Hematopoietic multipotent progenitor cell treated with erythropoietin and hydrocortisone succinate and interleukin-3 and kit ligand, for 8 days (in vitro differentiated cells): Measurements from ENCODE around the gene P4HB.
"Not testable (repeated sequence)": the region's sequence is repeated elsewhere in the genome, so short reads cannot be mapped to it uniquely, and the experiment has no call there.

ENCODE experiments used
- DNase-seq: peaks from one replicate; pipeline ENCODE4 v3.0.0-alpha.2; 2015

The P4HB gene

DNA sequence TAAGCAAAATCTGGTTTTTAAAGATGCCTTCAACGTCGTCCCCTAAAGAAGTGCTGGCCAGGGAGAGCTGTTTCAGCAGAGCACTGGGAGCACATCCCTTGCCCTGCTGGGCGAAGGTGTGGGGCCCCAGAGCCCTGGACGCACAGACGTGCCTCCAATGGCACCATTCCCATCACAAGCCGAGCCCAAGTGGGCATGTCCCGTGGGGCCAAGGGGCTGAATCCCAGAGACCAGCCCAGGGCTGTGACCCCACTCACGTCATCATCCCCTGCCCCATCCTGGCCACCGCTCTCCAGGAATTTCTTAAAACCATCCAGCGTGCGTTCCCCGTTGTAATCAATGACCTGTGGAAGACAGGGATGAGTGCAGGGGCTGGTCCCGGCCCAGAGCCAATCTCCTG lies 15.4 kb downstream of the P4HB start:
- no peak for DNase-seq

DNA sequence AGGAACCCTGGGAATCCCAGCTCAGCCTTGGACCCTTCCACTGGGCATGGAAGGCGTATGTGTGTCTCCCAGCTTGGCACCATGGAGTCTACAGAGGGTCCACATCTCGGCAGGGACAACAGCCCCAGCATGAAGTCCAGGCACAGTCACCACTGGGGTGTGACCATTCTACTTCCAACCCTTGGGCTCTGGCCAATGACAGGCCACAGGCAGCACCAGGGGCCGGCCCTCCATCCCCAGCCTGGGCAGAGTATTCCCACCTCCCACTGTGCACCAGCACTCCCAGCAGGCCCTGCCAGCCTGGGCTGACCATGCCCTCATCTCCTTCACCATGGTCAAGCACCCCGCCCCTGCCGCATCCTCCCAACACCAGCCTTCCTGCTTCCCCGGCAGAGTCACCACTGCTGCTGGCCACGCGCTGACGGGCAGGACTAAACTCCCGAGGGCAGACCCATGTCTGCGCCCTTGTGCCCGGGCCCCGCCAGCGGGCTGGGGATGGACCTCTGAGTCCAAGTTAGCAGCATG lies 15.9 kb downstream of the P4HB start:
- DNase-seq = no peak

DNA sequence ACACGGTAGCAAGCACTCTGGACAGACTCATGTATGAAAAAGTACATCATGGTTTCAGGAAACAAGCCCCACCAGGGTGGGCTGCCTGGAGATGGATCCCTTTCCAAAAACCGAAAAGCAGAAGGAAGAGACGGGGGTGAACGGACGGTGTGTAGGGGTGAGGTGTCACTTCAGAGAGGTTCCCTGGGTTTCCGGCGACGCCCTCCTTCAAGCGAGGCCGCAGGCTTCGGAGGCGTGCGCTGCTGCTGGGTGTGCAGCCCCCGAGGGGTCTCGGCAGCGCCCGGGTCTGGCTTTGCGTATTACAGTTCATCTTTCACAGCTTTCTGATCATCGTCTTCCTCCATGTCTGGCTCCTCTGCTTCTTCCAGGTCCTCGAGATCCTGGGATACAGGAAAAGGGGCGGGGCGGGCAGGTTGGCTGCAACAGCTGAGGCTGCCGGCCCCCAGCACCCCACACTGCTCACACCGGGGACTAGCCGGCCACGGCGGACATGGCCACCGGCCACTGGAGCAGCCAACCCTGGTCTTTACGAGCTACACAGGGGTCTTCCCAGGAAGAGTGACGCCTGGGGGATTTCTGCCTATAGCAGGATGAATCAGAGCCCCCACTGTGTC lies 16.5 kb downstream of the P4HB start:
- DNase-seq = no peak

DNA sequence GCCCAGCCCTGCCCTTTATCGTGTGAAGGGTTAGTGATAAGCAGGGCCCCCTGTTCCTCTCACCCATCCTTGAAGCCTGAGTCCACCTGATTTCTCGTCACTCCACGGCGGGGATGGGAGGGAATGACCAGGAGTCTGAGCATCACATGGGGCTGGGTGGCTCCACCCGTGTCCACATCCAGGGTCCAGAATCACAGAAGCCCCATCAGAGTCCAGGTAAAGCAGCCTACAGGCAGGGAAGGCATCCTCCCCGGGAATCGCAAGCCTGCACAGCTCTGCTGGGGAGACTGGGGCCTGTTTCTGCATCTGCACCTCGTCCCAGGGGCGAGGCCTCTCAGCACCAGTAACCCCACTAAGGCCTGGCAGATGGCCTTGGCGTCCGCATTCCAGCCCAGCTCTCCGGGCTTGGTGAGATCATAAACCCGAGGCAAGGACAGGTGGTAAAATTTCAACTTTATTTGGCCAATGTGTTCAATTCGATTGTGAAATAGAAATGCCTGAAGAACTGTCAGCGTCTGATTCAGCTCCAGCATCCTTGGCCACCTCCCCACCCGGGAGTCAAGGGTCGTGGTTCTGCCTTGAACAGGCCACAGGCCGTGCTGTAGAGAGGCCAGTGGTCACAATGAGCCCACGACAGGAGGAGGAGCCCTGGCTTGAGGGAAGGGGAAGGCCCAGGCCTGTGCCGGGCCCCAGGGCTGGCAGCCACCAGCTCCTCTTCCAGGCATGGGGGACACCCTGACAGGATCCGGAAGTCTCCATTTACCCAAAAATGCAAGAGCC lies 17.4 kb downstream of the P4HB start:
- DNase-seq = no peak

DNA sequence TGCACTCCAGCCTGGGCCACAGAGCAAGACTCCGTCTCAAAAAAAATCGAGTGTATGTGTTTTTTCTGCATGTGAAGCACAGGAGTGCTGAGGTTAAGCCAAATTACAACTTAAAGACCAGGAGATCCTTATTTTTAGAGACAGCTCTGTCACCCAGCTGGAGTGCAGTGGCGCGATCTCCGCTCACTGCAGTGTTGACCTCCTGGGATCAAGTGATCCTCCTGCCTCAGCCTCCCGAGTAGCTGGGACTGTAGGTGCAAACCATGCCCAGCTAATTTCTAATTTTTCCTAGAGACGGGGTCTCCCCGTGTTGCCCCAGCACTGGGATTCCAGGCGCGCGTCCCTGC lies 18.0 kb downstream of the P4HB start:
- no peak for DNase-seq

DNA sequence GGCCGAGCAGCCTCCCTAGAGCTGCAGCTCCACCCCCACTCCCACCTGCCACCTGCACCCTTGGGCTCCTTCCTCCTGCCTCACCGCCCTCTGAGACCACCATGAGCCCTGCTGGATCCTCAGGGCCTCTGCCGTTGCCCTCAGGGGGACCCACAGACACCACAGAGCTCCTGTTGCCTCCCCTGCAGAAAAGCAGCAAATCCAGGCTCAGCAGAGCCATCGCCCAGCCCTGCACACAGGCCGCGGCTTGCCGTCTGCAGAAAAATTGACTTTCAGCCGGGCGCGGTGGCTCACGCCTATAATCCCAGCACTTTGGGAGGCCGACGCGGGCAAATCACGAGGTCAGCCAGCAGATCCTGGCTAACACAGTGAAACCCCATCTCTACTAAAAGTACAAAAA lies 18.5 kb downstream of the P4HB start:
- DNase-seq = no peak

DNA sequence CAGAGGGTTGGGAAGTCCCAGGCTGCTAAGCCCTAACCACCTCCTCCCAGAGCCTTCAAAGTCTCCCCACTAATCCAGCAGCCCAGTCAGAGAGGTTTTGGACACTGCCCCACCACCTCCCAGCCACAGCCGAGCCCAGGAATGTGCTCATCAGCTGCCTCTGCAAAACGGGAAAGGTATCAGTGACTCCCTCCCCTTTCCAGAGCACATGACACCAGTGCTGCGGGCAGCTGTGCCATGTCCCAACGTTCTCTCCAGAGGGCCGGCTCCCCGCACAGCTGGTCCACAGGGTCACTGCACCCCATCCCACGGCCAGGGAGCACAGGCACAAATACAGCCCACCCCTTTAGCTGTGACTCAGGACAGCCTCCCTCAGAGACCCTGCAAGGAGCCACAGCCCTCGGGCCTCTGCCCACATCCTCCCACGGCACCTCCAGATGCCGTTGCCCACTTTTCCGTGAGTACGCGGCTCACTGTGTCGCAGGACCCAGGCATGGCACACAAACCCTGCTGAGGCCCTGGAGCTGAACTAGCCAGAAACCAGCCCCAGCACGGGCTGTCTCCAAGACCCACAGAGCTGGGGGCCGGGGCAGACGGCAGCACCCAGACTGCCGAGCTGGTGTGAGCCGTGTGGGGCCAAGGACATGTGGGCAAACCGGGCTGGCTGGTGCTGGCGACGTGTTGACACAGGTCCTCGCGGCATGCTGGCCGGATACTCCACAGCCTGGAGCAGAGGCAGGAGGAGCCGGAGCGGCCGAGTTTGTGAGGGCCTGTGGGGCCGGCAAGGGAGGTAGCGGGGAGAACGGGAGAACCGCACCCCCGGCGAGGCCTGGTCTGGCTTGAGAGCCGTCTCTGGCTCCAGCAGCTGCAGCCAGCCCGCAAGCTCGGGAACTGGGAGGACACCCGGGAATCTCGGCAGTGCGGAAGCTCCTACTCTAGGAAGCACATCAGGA lies 19.2 kb downstream of the P4HB start:
- no peak for DNase-seq

DNA sequence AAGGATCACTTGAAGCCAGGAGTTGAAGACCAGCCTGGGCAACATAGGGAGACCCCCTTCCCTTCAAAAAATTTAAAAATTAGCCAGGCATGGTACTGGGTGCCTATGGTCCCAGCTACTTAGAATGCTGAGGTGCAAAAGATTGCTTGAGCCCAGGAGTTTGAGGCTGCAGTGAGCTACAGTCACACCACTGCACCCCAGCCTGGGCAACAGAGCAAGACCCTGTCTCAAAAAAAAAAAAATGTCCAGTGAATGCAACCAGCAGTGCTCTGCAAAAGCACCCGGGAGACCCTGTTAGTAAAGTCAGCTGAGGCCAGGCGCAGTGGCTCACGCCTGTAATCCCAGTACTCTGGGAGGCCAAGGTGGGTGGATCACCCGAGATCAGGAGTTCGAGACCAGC lies 20.3 kb downstream of the P4HB start:
- not testable (repeated sequence) for DNase-seq

DNA sequence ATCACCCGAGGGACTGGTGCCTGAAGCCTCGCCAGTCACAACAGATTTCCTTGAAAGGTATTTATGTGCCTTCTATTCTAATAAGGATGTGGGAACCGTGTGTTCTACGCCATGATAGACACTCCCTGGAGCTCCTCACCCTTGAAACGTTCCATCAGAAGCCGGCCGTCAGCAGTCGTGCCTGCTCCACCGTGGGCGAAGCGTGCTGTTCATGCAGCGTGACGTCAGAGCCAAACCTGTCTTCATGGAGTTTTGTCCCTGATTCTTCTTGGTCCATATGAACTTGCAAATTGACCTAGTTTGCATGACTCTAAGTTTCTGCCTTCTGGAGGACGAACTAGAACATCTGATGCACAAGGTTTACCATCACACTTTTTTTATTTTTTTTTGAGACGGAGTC lies 21.0 kb downstream of the P4HB start:
- no peak for DNase-seq

DNA sequence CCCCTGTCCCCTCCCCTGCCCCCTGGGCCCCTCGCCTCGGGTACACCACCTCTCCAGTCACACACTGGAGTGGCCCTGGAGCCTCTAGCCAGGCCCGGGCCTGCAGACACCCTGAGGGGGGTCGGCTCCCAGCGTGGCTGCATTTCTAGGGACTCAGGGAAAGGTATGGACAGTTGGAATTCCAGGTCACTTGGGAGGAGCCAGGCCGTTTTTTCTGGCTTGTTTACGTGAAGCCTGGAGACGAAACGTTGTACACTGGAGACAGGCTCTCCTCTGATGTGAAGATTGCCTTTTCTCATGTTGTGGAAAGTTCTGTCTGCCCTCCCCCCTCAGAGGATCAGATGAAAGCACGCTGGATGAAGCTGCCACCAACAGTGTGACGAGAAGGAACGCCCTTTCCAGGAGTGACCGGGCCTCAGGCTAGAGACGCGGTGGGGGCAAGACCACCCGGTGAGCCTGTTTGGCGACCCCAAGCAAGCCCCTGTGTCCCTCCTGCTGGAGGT lies 21.5 kb downstream of the P4HB start:
- no peak for DNase-seq

DNA sequence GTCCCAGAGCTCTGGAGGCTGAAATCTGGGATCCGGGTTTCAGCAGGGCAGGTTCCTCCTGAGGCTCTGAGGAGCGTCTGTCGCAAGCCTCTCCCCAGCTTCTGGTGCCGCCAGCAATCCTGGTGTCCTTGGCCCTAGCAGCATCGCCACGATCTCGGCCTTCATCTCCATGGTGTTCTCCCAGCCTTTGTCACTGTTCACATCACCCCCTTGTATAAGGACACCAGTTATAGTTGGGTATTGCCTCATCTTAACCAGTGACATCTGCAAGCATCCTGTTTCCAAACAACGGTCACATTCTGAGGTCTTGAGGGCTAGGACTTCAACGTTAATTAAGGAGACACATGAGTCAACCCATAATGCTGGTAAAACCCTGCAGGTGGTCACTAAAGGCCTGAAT lies 22.7 kb downstream of the P4HB start:
- DNase-seq = peak; percentile 44

DNA sequence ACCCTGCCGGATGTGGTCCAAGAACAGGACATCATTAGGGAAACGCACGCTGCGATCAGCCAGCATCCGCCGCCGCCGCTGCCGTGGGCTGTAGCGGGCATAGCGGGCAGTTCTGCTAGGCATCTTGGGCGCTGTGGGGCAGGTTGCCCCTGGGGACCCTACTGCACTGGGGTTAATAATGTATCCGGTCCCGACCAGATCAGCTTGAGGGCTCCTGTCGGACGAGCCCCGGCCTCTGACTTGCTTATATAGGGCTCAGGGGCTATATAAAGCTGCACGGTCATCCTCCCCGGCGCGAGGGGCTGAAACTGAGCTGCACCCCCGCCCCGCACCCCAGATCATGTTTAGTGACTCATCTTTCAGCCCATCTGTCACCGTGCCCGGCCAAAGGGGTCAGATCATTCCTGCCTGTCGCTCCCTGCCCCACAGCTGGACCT lies 25.5 kb downstream of the P4HB start, which contains the start of gene PPP1R27:
PPP1R27 (minus strand) TSS at position 220 of the 437 bp plus-strand sequence; CDS start at position 123, 97 bp downstream.
- no peak for DNase-seq

DNA sequence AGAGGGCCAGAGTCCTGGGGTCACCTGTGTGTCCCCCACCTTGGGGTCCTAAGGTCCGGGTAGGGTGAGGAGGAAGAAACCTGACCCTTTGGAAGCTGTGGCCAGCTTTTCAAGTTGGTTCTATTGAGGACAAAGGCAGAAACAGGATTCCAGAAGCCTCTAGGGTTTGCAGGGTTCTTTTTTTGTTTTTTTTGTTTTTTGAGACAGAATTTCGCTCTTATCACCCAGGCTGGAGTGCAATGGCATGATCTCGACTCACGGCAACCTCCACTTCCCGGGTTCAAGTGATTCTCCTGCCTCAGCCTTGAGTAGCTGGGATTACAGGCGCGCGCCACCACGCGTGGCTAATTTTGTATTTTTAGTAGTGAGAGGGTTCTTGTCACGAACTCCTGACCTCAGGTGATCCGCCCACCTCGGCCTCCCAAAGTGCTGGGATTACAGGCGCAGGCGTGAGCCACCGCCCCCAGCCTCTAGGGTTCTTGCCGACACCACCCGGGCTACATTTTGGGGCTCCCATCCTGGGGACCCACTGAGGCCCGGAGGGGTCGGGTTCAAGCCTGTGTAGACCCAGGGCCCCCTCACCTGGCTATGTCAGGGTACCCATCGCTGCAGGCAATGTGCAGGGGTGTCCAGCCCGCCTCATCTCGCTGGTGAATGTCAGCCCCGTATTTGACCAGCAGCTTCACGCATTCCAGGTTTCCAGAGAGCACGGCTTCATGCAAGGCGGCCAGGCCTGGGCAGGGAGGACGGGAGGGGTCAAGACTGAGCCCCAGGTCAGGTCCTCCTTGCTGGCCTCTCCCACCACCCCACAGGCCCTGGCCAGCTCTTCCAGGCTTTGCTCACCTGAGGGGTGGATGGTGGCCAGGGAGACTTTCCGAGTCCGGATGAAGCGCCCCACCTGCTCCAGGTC lies 26.2 kb downstream of the P4HB start:
- no peak for DNase-seq

DNA sequence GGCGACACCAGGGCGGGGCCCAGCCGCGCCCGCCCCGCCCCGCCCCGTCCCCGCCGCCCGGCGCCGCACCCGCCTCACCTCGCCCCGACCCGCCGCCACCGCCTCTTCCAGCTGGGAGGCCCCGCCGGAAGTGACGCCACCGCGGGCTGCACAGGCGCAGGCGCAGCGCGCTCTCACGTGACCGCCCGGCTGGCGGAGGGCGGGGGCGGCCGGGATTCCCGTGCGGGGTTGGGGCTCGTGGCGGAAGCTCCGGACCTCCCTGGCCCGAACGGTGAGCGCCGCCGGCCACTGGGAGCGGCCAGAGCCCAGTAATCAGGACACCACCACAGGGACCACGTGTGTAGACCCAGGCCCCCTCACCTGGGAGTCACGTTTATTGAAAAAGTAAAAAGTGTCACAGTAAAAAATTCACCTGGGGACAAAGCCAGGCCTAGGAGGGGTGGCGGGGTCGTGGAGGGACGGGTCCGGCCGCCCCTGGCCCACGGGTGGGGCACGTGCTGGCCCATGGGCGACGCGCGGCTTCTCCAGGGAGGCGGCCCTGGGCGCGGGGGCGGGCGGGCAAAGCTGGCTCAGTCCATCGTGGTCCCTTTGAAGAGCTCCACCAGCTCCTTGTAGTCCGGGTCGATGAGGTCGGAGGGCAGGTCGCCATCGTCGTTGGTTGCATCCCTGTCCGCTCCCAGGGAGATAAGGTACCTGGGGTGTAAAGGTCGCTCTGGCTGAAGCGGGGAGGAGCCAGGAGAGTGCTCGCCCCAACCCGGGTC lies 27.0 kb downstream of the P4HB start, which contains the start of gene MCRIP1:
MCRIP1 (minus strand) TSS at position 132 of the 761 bp plus-strand sequence. CDS start 8,785 bp downstream, outside the sequence.
- DNase-seq = peak; percentile 92

DNA sequence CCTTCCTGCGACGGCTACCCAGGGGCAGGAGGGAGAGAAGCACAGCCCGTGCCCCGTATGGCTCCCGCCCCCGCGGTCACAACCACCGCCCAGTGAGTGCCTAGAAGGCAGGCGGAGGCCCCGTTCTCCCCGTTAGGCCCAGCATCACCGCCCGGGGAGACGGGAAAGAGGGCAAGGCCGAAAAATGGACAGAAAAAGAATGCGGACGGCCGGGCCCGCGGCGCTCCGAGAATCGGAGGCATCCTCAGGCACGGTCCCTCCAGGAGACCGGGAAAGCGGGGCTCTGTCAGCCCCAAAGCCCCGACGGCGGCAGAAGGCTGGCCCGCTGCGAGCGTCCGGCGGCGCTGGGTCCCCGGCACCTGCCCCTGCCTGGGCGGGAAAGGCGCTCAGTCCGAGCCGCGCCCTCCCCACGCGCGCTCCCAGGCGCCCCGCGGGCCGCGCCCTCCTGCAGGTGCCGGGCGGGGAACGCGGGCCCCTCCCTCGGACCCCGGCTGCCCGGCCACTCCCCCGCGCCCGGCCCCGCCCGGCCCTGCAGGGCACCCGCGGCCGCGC lies 27.7 kb downstream of the P4HB start:
- DNase-seq = peak; percentile 52

DNA sequence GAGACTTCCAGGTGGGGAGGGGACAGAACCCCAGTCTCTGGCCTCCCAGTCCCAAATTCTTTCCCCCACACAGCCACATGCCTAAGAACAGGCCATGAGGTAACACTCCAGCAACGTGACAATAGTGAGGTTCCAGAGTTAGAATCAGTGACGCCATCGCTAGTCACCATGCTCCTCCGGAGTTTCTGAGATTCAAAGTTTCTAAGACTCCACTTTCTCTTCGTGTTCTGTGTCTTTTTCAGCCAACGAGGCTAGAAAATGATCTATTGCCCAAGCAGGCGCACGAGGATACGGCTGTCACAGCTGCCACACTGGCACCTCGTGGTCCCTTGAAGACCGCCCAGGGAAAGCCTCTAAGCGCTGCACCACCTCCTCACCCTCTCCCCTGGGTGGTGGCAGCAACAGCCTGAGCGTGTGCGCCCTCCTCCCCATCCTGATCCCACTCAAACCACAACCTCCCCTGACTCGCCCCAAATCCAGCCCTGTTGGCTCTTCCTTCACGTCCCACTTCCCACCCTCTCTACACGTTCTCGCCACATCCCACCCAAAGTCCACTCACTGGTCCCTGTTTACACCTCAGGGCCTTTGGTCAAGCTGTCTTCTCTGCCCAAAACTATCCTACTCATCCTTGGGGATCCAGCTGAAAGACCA lies 28.3 kb downstream of the P4HB start:
- peak; percentile 59 for DNase-seq

DNA sequence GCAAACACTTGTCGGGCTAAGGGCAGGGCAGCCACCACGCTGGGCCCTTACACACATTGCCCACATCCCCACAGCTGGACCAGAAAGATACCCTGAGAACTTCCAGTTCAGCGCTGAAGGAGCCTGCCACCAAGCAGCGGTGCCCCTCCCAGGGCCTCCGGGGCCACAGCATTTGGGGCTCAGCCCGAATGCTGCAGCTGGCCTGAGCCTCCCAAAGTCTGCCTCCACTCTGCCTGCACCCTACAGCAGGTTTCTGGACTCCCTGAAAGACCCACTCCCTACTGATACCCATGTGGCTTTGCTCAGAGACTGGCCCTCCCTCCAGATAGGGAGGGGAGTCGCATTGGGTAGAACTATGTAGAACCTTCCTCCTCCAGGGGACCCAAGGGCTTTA lies 28.8 kb downstream of the P4HB start:
- DNase-seq = peak; percentile 81

DNA sequence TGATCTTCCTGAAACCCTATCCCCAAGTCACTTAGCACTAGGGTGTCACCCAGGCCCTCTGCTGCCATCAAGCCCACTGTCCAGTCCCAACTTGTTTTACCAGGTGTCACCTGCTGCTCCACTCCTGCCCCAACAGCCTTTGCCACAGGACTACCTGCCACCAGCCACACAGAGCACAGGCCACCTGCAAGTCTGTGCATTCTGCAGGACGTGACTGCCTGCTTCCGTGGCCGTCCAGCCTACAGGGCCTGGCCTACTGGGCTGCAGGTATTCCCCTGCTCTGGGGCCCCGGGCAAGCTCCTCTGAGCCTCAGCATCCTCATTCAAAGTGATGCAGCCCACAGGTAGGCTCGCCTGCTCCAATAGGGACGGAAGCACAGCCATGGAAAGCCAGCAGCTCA lies 30.5 kb downstream of the P4HB start:
- no peak for DNase-seq

DNA sequence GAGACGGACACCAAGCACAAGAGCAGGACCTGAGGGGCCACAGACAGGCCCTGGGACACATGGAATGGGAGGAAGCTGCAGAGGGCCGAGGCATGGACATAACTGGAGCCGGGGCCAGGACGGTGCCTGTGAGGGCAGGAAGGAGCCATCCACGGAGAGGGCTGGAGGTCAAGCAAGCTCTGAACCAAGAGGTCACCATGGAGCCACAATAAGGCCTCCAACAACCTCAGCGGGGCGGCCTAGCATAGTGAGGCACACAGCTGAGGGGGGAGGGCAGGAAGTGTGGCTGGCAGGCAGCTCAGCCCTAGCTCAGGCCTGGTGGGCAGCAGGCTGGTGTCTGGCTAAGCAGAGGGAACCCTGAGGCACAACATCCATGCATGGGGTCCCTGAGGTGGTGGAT lies 31.7 kb downstream of the P4HB start:
- DNase-seq = no peak

DNA sequence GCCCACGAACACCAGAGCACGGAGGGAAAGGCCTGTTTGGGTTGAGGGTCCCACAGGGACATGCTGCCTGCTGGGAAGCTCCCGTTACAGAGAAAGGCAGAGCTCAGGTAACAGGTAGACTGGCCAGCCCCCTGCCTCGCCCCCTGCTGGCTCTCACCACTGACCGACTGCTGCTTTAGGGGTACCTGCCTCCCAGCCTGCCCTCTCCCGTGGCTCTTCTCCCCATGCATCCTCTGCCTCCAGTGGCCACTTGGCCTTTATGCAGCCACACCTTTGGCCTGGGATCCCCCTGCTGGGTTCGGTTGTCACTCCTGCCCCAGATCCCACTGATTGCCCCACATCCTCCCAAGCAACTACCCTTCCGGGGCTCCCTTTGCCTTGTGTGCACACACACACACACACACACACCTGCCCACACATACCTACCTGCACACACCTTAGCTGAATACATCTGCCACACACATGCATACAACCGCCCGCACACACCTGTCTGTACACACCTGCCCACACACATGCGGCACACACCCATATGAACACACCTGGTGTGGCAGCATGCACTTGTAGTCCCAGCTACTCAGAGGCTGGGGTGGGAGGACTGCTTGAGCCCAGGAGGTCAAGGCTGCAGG lies 34.4 kb downstream of the P4HB start:
- DNase-seq = no peak
